PC-9 (cell line): ENCODE measurements around the gene PRR19. TPM values are rescaled to one million over a fixed set of nuclear protein-coding genes. Genes with fewer than 3 reads are reported as not detected.

ENCODE experiments used
- BruUV-seq: library from RNA; stranded (reverse); fragments of 400-500 nt; replicated peaks from 2 replicates; lab custom pipeline; 2021; lab: Mats Ljungman, UMichigan
- CTCF ChIA-PET: fragments of 300-600 bp; sonication (Branson Sonifier 250); formaldehyde crosslinking; loops from one replicate; lab custom pipeline; 2022; ENCODE audit warnings: antibody characterized with exemption; lab: Charles Lee
- POLR2A ChIA-PET: fragments of 300-600 bp; sonication (Branson Sonifier 250); formaldehyde crosslinking; loops from one replicate; lab custom pipeline; 2022; ENCODE audit warnings: antibody characterized with exemption; ENCODE audit not compliant: unreplicated experiment; lab: Charles Lee
- DNase-seq, 2 experiments: peaks; one replicate each; pipeline versions ENCODE4 v3.0.0 to v3.0.0-alpha.2; 2015 to 2022; ENCODE audit warnings: mixed read lengths in 1 of 2
- H2AFZ ChIP-seq: fragments of 200-600 bp; sonication (generic); 2 replicates; pipeline ENCODE4 v1.8.1; 2017; ENCODE audit warnings: antibody characterized with exemption
- H3F3A ChIP-seq: fragments of 200-600 bp; sonication (generic); 2 replicates; pipeline ENCODE4 v1.8.1; 2017; ENCODE audit warnings: antibody characterized with exemption, mild to moderate bottlenecking, low read depth; ENCODE audit not compliant: insufficient read depth
- H3K27ac ChIP-seq: fragments of 200-600 bp; sonication (generic); 2 replicates; pipeline ENCODE4 v1.6.1; 2016; ENCODE audit warnings: mixed run types
- H3K27me3 ChIP-seq: fragments of 200-600 bp; sonication (generic); 2 replicates; pipeline ENCODE4 v1.6.1; 2016; ENCODE audit warnings: low read depth, mixed run types; ENCODE audit not compliant: insufficient read depth
- H3K36me3 ChIP-seq: fragments of 200-600 bp; sonication (generic); 2 replicates; pipeline ENCODE4 v1.6.1; 2016; ENCODE audit warnings: low read depth, mixed run types
- H3K4me1 ChIP-seq: fragments of 200-600 bp; sonication (generic); replicated peaks from 2 replicates; pipeline ENCODE4 v1.6.1; 2016; ENCODE audit warnings: mixed run types; ENCODE audit not compliant: insufficient read depth
- H3K4me2 ChIP-seq: fragments of 200-600 bp; sonication (generic); 2 replicates; pipeline ENCODE4 v1.6.1; 2017; ENCODE audit warnings: mixed run types
- H3K4me3 ChIP-seq: fragments of 200-600 bp; sonication (generic); 2 replicates; pipeline ENCODE4 v1.6.1; 2016; ENCODE audit warnings: mixed run types
- H3K79me2 ChIP-seq: fragments of 200-600 bp; sonication (generic); 2 replicates; pipeline ENCODE4 v1.6.1; 2017; ENCODE audit warnings: low read depth, mixed run types
- H3K9me2 ChIP-seq: fragments of 200-600 bp; sonication (generic); 2 replicates; pipeline ENCODE4 v1.8.1; 2017; ENCODE audit warnings: mild to moderate bottlenecking; ENCODE audit not compliant: insufficient read depth
- H3K9me3 ChIP-seq: fragments of 200-600 bp; sonication (generic); 2 replicates; pipeline ENCODE4 v1.8.1; 2016; ENCODE audit warnings: low read depth; ENCODE audit not compliant: insufficient read depth
- H4K20me1 ChIP-seq: fragments of 200-600 bp; sonication (generic); 2 replicates; pipeline ENCODE4 v1.8.1; 2017; ENCODE audit not compliant: insufficient read depth
- EZH2 ChIP-seq: fragments of 200-600 bp; sonication (generic); IDR thresholded peaks from 2 replicates; pipeline ENCODE4 v1.8.0; 2017; ENCODE audit warnings: antibody characterized with exemption, low read depth
- intact Hi-C: fragments of 100-400 bp; cut with micrococcal nuclease; formaldehyde crosslinking; loops from one replicate; pipeline ENCODE4 v1.10.0; 2022; ENCODE audit not compliant: unreplicated experiment
- total RNA-seq: library from RNA; stranded (reverse); gene quantifications from 2 replicates; pipeline ENCODE4 v1.2.3, GENCODE V29; 2021
- TF ChIP-seq, protein P1 (sequence below): fragments of 200-600 bp; sonication (generic); conservative IDR thresholded peaks from 2 replicates; pipeline ENCODE4 v1.6.1; 2017; ENCODE audit warnings: mixed run types, antibody characterized with exemption, mild to moderate bottlenecking, moderate library complexity

The PRR19 gene
- total RNA-seq, 1 experiment from 2014 or later, result 0.85 TPM

DNA sequence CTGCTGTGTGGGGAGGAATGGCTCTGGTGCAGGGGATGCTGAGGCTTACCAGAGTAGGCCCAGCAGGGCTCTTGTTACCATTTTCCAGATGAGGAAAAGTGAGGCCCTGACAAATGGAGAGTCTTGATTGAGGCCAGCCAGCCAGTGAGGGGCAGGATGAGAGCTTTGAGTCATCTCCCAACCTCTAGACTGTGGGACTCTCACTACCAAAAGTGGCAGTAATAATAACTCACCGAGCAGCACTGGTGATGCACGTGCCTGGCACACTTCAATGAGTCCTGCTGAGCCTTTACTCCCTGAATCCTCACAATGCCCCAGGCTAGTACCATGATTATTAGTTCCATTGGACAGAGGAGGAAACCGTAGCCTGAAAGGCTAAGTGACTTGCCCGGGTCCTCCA, 25.1 kb upstream of the PRR19 start:
- TF ChIP-seq, protein P1, sequence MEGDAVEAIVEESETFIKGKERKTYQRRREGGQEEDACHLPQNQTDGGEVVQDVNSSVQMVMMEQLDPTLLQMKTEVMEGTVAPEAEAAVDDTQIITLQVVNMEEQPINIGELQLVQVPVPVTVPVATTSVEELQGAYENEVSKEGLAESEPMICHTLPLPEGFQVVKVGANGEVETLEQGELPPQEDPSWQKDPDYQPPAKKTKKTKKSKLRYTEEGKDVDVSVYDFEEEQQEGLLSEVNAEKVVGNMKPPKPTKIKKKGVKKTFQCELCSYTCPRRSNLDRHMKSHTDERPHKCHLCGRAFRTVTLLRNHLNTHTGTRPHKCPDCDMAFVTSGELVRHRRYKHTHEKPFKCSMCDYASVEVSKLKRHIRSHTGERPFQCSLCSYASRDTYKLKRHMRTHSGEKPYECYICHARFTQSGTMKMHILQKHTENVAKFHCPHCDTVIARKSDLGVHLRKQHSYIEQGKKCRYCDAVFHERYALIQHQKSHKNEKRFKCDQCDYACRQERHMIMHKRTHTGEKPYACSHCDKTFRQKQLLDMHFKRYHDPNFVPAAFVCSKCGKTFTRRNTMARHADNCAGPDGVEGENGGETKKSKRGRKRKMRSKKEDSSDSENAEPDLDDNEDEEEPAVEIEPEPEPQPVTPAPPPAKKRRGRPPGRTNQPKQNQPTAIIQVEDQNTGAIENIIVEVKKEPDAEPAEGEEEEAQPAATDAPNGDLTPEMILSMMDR, result no peak
- TF ChIP-seq EZH2, result no peak
- H3K27ac ChIP-seq, result no peak overlapping the region
- DNase-seq, result no peak
- H3K4me2 ChIP-seq, result no peak overlapping the region
- no peaks in the 10 kb centered on the region for H3K79me2 ChIP-seq
- ChIA-PET POLR2A (no interaction called here), CTCF (interaction anchor here (0.6 kb wide), 1 partner anchor 26 kb away, joined by 8 read pairs; no protein-coding TSS in a partner anchor)
- H3K4me1 ChIP-seq, result peaks cover 18% of the 10 kb centered on the region
- H3K27me3 ChIP-seq, result no peaks in the 10 kb centered on the region
- no peaks in the 10 kb centered on the region; the same call in 1 of the 2 replicates for H3K36me3 ChIP-seq
- H3F3A ChIP-seq, result peaks cover 20% of the 10 kb centered on the region; the same call in 1 of the 2 replicates
- H3K4me3 ChIP-seq, result no peak overlapping the region
- H2AFZ ChIP-seq, result no peak overlapping the region
- no peaks in the 10 kb centered on the region; the same call in 1 of the 2 replicates for H4K20me1 ChIP-seq
- no TSS peak for BruUV-seq
- no peaks in the 10 kb centered on the region for H3K9me2 ChIP-seq
- no peaks in the 10 kb centered on the region for H3K9me3 ChIP-seq
- intact Hi-C loops, result no loop called here

DNA sequence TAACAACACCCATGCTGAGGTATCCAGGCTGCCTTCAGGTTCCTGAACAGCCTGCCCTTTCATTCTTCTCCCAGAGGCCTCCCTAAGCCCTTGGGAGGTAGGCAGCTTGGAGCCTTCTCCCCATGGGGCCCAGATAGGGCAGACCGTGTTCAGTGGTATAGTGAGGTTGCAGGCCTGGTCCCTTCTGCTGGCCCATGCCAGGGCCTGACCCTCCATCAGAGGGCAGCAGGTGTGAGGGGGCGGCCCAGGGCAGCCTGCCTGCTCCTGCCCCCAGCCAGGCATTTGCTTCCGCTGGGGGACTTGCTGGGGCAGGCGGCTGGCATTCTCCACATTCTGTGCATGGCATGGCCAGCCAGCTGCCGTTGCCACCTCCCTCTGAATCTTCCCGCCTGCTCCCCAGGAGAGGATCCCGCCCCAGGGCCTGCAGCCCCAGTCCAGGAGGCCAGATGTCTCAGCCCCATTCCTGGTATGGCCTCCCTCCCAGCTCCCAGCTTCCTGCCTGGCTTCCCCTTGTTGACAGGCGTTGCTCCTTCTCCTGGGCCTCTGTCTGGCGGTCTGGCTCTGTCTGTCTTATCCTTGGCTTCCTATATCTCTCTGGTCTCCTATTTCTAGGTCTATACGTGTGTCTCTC, 24.0 kb upstream of the PRR19 start:
- BruUV-seq, result no TSS peak
- no peak overlapping the region for H3K4me3 ChIP-seq
- H3F3A ChIP-seq, result peaks cover 28% of the 10 kb centered on the region; the same call in 1 of the 2 replicates
- H3K27ac ChIP-seq, result no peak overlapping the region
- DNase-seq, result peak in 1 of 2 experiments; percentile 74
- peaks cover 29% of the 10 kb centered on the region for H3K4me1 ChIP-seq
- no peaks in the 10 kb centered on the region for H3K9me3 ChIP-seq
- TF ChIP-seq, protein P1, result no peak
- no peak for TF ChIP-seq EZH2
- H3K36me3 ChIP-seq, result no peaks in the 10 kb centered on the region; the same call in 1 of the 2 replicates
- CTCF ChIA-PET, result no interaction called here
- H3K79me2 ChIP-seq, result no peaks in the 10 kb centered on the region
- intact Hi-C loops, result no loop called here
- H4K20me1 ChIP-seq, result no peaks in the 10 kb centered on the region; the same call in 1 of the 2 replicates
- H3K27me3 ChIP-seq, result no peaks in the 10 kb centered on the region
- H2AFZ ChIP-seq, result no peak overlapping the region
- POLR2A ChIA-PET, result interaction anchor here (0.6 kb wide), 1 partner anchor 12 kb away, joined by 4 read pairs; no protein-coding TSS in a partner anchor
- H3K4me2 ChIP-seq, result no peak overlapping the region
- H3K9me2 ChIP-seq, result no peaks in the 10 kb centered on the region

DNA sequence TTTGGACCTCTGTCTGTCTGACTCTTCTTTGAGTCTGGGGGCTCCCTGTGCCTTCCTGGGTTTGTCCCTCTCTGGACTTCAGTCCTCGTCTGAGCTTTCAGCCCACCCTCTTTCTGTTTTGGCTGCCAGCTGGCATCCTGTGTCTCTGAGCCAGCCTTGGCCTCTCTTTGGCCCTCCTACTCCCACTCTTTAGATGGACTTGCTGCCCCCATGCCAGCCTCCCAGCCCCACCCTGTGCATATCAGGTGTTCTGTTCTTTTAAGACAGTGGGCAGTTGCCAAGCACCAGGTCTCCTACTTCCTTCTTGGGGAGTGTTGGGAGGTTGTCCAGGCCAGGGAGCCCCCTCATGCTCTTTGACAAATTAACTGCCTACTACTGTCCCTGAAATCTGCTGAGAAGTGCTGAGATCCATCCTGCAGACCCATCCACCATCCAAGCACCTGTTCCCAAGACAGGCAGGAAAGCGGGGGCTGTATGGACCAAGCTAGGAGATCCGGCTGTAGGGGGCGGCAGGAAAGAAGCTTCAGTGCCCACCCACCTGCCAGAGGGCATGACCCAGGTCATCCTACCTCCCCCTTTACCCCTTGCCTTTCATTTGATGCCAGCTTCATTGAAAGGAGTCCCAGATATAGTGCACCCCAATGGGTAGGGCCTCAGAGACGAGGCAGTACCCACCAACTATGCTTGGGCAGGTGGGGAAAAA, 23.3 kb upstream of the PRR19 start:
- no peaks in the 10 kb centered on the region for H3K27me3 ChIP-seq
- no peak overlapping the region for H2AFZ ChIP-seq
- no peak overlapping the region for H3K4me3 ChIP-seq
- TF ChIP-seq, protein P1, result no peak
- TF ChIP-seq EZH2, result no peak
- peaks cover 3% of the 10 kb centered on the region; the same call in 1 of the 2 replicates for H4K20me1 ChIP-seq
- POLR2A ChIA-PET, result no interaction called here
- no peaks in the 10 kb centered on the region for H3K9me3 ChIP-seq
- peaks cover 35% of the 10 kb centered on the region for H3K4me1 ChIP-seq
- no peak for DNase-seq
- H3K27ac ChIP-seq, result no peak overlapping the region
- no peaks in the 10 kb centered on the region for H3K9me2 ChIP-seq
- no peak overlapping the region for H3K4me2 ChIP-seq
- H3F3A ChIP-seq, result peaks cover 33% of the 10 kb centered on the region; the same call in 1 of the 2 replicates
- H3K79me2 ChIP-seq, result no peaks in the 10 kb centered on the region
- intact Hi-C loops, result no loop called here
- BruUV-seq, result no TSS peak
- no peaks in the 10 kb centered on the region; the same call in 1 of the 2 replicates for H3K36me3 ChIP-seq
- CTCF ChIA-PET, result interaction anchor here (1.6 kb wide), 1 partner anchor 32 kb away, joined by 7 read pairs; no protein-coding TSS in a partner anchor
